ACC112 (cell line): Measurements from ENCODE around the gene NRL.

Experiments used
- H2AFZ ChIP-seq: fragments of 200-600 bp; sonication (generic); one replicate; pipeline ENCODE4 v1.6.0; 2017; ENCODE audit warnings: antibody characterized with exemption, low read length; ENCODE audit not compliant: unreplicated experiment
- H3K27ac ChIP-seq: fragments of 200-600 bp; sonication (generic); 2 replicates; pipeline ENCODE4 v1.5.1; 2014; ENCODE audit warnings: low read depth, mild to moderate bottlenecking, antibody characterized with exemption, low read length, moderate library complexity
- H3K27me3 ChIP-seq: fragments of 200-600 bp; sonication (generic); 2 replicates; pipeline ENCODE4 v1.6.1; 2014; ENCODE audit warnings: mild to moderate bottlenecking, antibody characterized with exemption, low read length, moderate library complexity, mixed read lengths; ENCODE audit not compliant: insufficient read depth
- H3K36me3 ChIP-seq: fragments of 200-600 bp; sonication (generic); 2 replicates; pipeline ENCODE4 v1.6.1; 2016; ENCODE audit warnings: mild to moderate bottlenecking, antibody characterized with exemption, low read length, moderate library complexity, mixed read lengths; ENCODE audit not compliant: insufficient read depth
- H3K4me1 ChIP-seq: fragments of 200-600 bp; sonication (generic); one replicate; pipeline ENCODE4 v1.6.1; 2016; ENCODE audit warnings: low read length, mixed read lengths; ENCODE audit not compliant: insufficient read depth, unreplicated experiment, control insufficient read depth
- H3K4me3 ChIP-seq: fragments of 200-600 bp; sonication (generic); 2 replicates; pipeline ENCODE4 v1.5.1; 2014; ENCODE audit warnings: mild to moderate bottlenecking, low read depth, low read length
- H3K79me2 ChIP-seq: fragments of 200-600 bp; sonication (generic); one replicate; pipeline ENCODE4 v1.6.0; 2016; ENCODE audit warnings: low read length; ENCODE audit not compliant: control insufficient read depth, unreplicated experiment, insufficient read depth

NRL gene

GRCh38 chr14:24114532-24115421, at the start of gene NRL, which contains the start of gene DCAF11:
Gene NRL (minus strand): TSS chr14:24114949. CDS start chr14:24082848, 32,101 bp downstream.
Gene DCAF11 (plus strand): TSS chr14:24114777. CDS start chr14:24115595, 818 bp downstream.
- Histone ChIP-seq H3K79me2 (no peaks in the 10 kb centered on the region), H3K27ac (peak within 1 kb of the TSS; percentile 89), H2AFZ (peak within 1 kb of the TSS; percentile 91), H3K36me3 (no peaks in the 10 kb centered on the region; the same call in 1 of the 2 replicates), H3K4me3 (peak within 1 kb of the TSS; percentile 91), H3K4me1 (peaks cover 6% of the 10 kb centered on the region), H3K27me3 (no peaks in the 10 kb centered on the region)

GRCh38 chr14:24162093-24162492, 47.3 kb upstream of the NRL start:
- Histone ChIP-seq H3K27ac (peak overlapping the region; percentile 96), H3K79me2 (peaks cover 34% of the 10 kb centered on the region), H3K36me3 (peaks cover 39% of the 10 kb centered on the region), H3K4me1 (peaks cover 22% of the 10 kb centered on the region), H2AFZ (no peak overlapping the region), H3K4me3 (peak overlapping the region; percentile 91), H3K27me3 (no peaks in the 10 kb centered on the region)

GRCh38 chr14:24160850-24161804, 46.4 kb upstream of the NRL start, which contains the start of gene IRF9:
Gene IRF9 (plus strand): TSS chr14:24161265. CDS start chr14:24162145, 880 bp downstream.
- no peak within 1 kb of the TSS for H2AFZ ChIP-seq
- peaks cover 22% of the 10 kb centered on the region for H3K4me1 ChIP-seq
- peaks cover 34% of the 10 kb centered on the region for H3K79me2 ChIP-seq
- H3K4me3 ChIP-seq, result peak within 1 kb of the TSS; percentile 91
- H3K36me3 ChIP-seq, result peaks cover 33% of the 10 kb centered on the region
- peak within 1 kb of the TSS; percentile 96 for H3K27ac ChIP-seq
- no peaks in the 10 kb centered on the region for H3K27me3 ChIP-seq

- Histone ChIP-seq H3K79me2 (peaks cover 34% of the 10 kb centered on the region), H3K4me3 (no peak overlapping the region), H2AFZ (no peak overlapping the region), H3K4me1 (peaks cover 22% of the 10 kb centered on the region), H3K27me3 (no peaks in the 10 kb centered on the region), H3K27ac (peak overlapping the region; percentile 96), H3K36me3 (peaks cover 36% of the 10 kb centered on the region)
These were observed 45.7 kb upstream of the NRL start for GRCh38 chr14:24160499-24160849.

GRCh38 chr14:24159777-24160498, 45.2 kb upstream of the NRL start:
- peaks cover 34% of the 10 kb centered on the region for H3K79me2 ChIP-seq
- H3K4me3 ChIP-seq, result no peak overlapping the region
- H3K27ac ChIP-seq, result peak overlapping the region; percentile 96
- H3K27me3 ChIP-seq, result no peaks in the 10 kb centered on the region
- H3K4me1 ChIP-seq, result peaks cover 22% of the 10 kb centered on the region
- H2AFZ ChIP-seq, result no peak overlapping the region
- peaks cover 34% of the 10 kb centered on the region for H3K36me3 ChIP-seq

DNA sequence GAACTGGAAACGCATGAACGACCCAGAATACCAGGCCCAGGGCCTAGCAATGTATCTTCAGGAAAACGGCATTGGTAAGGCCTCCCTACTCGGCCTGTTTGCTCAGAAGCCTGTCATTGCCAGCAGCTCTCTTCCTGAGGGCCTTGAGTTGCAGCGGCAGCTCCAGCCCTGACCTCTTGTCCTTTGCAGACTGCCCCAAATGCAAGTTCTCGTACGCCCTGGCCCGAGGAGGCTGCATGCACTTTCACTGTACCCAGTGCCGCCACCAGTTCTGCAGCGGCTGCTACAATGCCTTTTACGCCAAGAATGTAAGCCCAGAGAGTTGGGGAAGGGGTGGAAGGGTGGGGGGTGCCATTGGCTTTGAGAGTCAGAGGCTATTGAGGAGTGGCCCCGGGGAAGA, 42.6 kb upstream of the NRL start:
- Histone ChIP-seq H3K4me3 (no peak overlapping the region), H2AFZ (no peak overlapping the region), H3K27me3 (no peaks in the 10 kb centered on the region), H3K79me2 (peaks cover 13% of the 10 kb centered on the region), H3K36me3 (peaks cover 16% of the 10 kb centered on the region), H3K4me1 (peaks cover 11% of the 10 kb centered on the region), H3K27ac (no peak overlapping the region)

GRCh38 chr14:24156840-24157239, 42.1 kb upstream of the NRL start:
- H3K4me1 ChIP-seq, result peaks cover 6% of the 10 kb centered on the region
- H3K4me3 ChIP-seq, result no peak overlapping the region
- no peaks in the 10 kb centered on the region for H3K27me3 ChIP-seq
- H3K79me2 ChIP-seq, result peaks cover 8% of the 10 kb centered on the region
- peaks cover 19% of the 10 kb centered on the region for H3K36me3 ChIP-seq
- no peak overlapping the region for H3K27ac ChIP-seq
- H2AFZ ChIP-seq, result no peak overlapping the region

DNA sequence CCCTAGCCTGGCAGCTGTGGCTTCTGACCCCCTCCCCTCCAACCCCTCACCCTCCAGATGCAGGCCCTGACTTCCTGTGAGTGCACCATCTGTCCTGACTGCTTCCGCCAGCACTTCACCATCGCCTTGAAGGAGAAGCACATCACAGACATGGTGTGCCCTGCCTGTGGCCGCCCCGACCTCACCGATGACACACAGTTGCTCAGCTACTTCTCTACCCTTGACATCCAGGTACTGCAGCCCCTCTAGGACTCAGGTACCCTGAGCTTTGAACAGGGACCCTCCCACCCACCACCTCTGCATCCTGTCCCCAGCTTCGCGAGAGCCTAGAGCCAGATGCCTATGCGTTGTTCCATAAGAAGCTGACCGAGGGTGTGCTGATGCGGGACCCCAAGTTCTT, 40.4 kb upstream of the NRL start:
- Histone ChIP-seq H3K4me3 (no peak overlapping the region), H3K79me2 (peaks cover 2% of the 10 kb centered on the region), H3K36me3 (peaks cover 29% of the 10 kb centered on the region), H3K27me3 (no peaks in the 10 kb centered on the region), H3K27ac (no peak overlapping the region), H2AFZ (no peak overlapping the region), H3K4me1 (no peaks in the 10 kb centered on the region)

- Histone ChIP-seq H3K36me3 (peaks cover 28% of the 10 kb centered on the region), H3K79me2 (peaks cover 28% of the 10 kb centered on the region), H3K27me3 (no peaks in the 10 kb centered on the region), H3K27ac (no peak overlapping the region), H3K4me3 (no peak overlapping the region), H2AFZ (no peak overlapping the region), H3K4me1 (peaks cover 7% of the 10 kb centered on the region)
These were observed 36.8 kb upstream of the NRL start for GRCh38 chr14:24151404-24152080.
